Stimulated activated CD4-positive, alpha-beta T cell treated with anti-CD3 and anti-CD28 coated beads, Interleukin-4, amount 100 ng/mL, for 48 hours (primary cell): Measurements from ENCODE around the gene TMEM119.

ENCODE experiments used
- DNase-seq, 2 donors: peaks; one replicate each; pipeline ENCODE4 v3.0.0-alpha.2; 2020; ENCODE audit warnings: low read depth in 2 of 2

TMEM119 gene

DNA sequence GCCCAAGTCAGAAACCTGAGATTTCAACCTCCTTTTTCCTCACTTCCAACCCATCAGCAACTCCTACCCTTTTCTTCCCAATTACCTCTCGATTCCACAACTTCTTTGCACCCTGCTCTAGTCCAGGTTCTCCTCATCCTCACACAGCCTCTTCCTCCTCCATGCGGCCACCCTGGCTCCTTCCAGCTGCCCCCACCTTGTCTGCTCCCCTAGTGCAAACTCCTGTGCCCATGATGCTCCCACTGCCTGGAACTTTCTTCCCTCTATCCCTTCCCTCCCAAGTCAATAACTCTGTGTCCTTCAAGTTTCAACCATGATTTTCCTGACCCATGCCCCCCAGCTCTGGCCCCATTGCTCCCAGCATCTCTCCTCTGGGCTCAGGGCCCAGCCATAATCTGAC, 18.5 kb upstream of the TMEM119 start:
- DNase-seq, result no peak

DNA sequence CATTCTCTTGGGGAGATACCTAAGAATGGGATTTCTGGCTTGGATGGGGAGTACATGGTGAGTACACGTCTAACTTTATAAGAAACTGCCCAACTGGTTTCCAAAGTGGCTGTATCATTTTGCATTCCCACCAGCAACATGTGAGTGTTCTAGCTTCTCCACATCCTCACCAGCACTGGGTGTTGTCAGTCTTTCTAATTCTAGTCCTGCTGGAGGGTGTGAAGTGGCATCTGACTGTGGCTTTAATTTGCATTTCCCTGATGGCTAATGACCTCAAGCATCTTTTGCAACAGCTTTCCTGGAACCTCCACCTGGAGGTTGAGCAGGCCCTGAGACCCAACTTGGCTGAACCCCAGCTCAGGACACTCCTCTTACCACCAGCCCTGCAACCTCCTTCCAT, 18.0 kb upstream of the TMEM119 start:
- DNase-seq, result no peak

- DNase-seq, result no peak
Measured at GRCh38 chr12:108614639-108615038, 16.8 kb upstream of the TMEM119 start.

DNA sequence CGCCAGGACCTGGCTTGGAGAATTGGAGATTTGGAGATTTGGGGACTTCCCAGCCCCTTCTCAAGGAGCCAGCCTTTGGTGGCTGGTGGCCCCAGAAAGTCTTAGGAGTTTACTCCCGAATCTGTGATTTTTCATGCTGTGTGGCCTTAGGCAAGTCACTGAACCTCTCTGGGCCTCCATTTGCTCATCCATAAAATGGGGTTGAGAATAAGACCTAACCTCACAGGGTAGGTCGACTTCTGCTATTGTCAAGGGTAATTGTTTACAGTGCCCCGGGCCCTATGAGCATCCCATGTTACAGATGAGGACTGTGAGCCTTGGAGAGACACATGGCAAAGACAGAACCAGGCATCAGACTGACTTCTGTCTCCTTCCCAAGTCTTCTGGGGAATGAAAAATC, 16.2 kb upstream of the TMEM119 start:
- no peak for DNase-seq

DNA sequence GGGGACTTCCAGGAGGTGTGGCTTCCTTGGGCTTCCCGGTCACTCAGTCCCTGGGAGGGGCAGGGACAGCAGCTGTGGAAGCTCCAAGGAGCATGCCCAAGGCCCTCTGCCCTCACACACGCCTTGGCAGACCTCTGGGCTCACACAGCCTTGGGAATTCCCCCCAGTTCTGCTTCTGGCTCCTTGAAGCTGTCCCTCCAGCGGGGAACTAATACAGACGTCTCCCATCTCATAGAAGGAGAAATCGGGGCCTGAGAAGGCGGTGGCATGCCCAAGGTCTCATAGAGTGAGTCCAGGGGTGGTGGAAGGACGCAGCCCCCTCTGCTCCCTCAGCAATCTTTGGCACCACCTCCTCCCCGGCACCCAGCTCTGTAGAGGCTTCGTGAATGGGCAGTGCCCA, 15.7 kb upstream of the TMEM119 start:
- no peak for DNase-seq

DNA sequence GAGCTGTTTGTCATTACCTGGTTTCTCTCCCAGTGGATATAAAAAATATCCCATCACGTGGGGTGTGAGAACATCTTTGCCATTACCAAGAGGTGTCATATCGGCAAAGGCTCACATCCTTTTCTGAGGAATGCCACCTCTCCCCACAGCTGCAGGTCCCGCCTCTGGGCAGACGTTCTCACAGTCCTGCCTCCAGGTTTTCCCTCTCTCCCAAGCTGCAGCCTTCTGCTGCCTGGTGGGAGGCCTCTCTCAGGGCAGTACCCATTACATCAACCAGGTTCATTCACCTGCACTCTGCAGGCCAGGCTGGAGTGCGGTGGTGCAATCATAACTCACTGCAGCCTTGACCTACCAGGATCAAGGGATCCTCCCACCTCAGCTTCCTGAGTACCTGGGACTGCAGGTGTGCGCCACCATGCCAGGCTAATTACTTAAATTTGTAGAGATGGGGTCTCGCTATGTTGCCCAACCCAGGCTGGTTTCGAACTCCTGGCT, 15.0 kb upstream of the TMEM119 start:
- no peak for DNase-seq

- DNase-seq, result peak; percentile 47 to 52
Measured at GRCh38 chr12:108611884-108612415, 14.1 kb upstream of the TMEM119 start.

DNA sequence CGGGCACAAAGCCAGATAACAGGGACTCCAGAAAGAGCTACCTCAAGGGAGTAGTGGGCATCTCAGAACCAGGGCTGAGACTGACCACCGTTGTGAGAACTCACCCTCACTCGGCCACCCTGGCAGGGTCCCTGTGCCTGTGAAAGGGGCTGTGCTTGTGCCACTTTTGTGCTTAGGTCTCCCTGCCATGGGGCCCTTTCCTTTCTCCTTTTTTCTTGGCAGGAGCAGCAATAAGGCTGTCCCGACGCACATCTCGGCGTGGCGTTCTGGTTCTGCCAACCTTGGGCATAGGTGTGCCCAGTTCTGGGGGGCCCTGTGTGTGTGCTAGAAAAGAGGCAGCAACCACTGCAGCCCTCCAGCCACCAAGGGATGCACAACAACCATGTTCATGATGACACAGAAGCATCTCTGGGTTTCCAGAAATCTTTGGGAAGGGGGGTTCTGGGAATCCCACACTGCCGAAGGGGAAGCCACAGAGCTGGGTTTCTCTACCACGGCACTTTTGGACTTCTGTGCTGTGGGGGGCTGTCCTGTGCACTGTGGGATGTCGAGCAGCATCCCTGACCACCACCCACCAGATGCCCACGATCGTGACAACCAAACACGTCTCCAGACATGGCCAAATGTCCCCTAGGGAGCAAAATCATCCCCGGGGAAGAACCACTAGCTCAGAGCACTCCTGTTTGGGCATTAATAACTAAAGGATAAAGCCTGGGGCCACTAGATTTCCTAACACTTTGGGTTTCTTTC, 13.1 kb upstream of the TMEM119 start:
- DNase-seq, result no peak

GRCh38 chr12:108610336-108610815, 12.5 kb upstream of the TMEM119 start:
- DNase-seq, result no peak

GRCh38 chr12:108609537-108610335, 11.9 kb upstream of the TMEM119 start:
- no peak for DNase-seq

DNA sequence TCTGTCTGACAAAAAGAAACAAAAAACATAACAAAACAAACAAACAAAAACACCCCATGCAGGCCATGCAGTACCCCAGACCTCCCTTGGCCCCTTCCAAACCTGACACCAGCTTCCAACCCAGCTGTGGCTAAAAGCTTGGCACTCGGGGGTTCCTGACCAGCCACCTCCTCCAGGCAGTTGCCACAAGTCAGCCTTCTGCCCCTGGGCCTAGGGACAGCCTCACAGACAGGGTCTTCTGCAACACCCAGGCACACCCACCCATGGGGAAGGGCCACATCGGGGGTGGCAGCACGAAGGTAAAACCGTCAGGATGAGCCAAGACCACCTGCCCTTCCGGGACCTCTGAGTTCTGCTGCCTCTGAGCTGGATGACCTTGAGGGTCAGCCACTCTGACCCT, 10.7 kb upstream of the TMEM119 start:
- no peak for DNase-seq

- no peak for DNase-seq
Measured at GRCh38 chr12:108607981-108608600, 10.2 kb upstream of the TMEM119 start.

- no peak for DNase-seq
Measured at GRCh38 chr12:108606492-108606891, 8.6 kb upstream of the TMEM119 start.

GRCh38 chr12:108605690-108606406, 8.0 kb upstream of the TMEM119 start:
- DNase-seq, result no peak

DNA sequence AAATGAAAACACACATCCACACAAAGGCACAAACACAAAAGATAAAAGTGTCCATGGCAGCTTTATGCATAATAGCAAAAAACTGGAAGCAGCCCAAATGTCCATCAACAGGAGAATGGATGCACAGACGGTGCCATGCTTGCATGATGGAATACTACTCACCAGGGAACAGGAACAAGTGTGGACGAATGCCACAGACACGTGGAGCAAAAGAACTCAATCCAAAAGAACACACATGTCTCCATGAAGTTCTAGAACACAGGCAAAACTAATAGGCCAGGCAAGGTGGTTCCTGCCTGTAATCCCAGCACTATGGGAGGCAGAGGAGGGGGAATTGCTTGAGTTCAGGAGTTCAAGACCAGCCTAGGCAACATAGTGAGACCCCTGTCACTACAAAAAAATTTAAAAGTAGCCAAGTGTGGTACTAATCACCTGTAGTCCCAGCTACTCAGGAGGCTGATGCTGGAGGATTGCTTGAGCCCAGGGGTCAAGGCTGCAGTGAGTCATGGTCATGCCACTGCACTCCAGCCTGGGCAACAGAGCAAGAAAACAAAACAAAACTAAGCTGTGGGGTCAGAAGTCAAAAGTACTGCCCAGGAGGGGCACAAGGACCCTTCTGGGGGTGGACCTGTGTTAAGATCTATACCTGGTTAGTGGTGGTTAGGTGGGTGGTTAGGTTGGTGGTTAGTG, 7.3 kb upstream of the TMEM119 start:
- DNase-seq, result no peak

DNA sequence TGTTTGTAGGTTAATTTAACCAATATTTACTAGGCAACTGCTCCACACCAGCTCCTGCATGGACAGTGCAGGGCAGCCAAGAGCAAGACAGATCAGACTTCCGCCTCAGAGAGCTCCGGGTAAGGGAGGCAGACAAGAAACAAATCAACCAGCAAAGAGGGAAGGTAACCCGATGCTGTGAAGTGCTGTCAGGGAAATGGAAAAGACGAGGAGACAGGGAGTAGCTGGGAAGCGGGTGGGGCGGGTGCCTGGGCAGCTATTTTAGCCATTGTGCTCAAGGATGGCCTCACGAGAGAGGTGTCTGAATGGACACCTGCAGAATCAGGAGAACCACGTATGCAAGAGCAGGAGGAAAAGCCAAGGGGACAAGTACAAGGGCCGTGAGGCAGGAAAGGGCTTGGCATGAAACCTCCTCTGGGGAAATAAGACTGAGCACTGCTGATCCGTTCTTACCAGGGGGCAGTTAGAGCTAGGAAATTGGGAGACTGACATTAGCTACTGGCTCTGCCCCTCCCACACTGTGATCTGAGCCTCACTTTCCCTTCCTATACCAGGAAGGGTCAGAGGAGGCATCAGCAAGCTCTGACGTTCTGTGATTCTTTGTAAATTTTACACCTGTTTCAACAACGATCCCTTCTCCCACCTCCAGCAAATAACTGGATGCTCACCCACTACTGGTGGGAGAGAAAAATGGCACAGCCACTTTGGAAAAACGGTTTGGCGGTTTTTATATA, 6.5 kb upstream of the TMEM119 start:
- DNase-seq, result no peak

DNA sequence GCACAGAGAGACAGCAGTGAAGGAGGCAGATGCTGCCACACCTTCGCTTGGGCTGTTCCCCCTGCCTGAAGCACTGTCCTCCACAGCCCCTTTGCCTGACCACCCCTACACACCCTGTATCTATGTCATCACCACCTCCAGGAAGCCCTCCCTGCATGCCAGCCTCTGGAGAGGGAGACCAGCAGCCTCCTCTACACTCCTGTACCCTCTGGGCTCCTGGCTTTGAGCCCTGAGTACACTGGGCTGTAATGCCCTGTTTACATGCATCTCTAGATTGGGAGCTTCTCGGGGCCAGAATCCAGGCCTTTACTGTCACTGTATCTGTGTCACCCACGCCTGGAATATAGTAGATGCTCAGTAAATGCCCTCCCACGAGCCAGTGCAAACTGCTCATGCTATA, 5.9 kb upstream of the TMEM119 start:
- no peak for DNase-seq

- DNase-seq, result no peak
Measured at GRCh38 chr12:108602976-108603704, 5.3 kb upstream of the TMEM119 start.

- no peak for DNase-seq
Measured at GRCh38 chr12:108602209-108602705, 4.4 kb upstream of the TMEM119 start.

DNA sequence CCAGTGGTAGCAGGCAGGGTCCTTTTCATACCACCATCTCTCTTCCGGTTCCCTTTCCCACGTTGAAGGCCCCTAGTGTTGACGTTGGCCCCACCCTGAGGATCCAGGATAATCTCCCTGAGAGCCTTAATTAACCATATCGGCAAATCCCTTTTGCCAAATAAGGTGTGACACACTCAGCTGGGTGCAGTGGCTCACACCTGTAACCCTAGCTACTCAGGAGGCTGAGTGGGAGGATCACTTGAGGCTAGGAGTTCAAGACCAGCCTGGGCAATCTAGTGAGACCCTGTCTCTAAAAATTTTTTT, 2.8 kb upstream of the TMEM119 start:
- no peak for DNase-seq
